Measurements from ENCODE around the gene HCRT.

Gene HCRT

DNA sequence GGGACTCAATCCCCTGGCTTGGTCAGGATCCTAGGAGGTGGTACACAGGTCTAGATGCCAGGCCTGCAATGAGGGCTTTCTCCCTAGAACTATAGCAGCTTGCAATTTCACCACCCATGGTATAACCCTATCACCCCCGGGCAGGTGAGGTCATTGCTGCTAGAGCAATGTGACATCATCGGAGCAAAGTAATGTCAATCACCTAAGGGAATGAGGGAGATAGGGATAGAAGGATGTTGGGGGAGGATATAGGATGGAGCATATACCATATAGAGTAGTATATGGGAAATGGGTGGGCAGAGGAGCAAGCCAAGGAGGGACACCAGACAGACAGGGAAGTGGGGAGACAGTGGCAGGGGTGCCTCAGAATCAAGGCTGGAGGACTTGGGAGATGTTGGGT lies 7.6 kb downstream of the HCRT start:
- Histone ChIP-seq H3K27me3 (ENCODE audit: control insufficient read depth in 1 of 2, insufficient read depth in 2 of 2, low read length in 2 of 2) (peaks cover 18 to 26% of the 10 kb centered on the region in 2 donors), H3K36me3 (ENCODE audit: control insufficient read depth in 2 of 2, insufficient read depth in 2 of 2, low read length in 2 of 2) (no peaks in the 10 kb centered on the region), H3K27ac (ENCODE audit: low read length) (no peak overlapping the region), H3K9me3 (ENCODE audit: control insufficient read depth in 2 of 2, low read length in 2 of 2) (no peaks in the 10 kb centered on the region), H3K9ac (ENCODE audit: low read length in 2 of 2) (no peak overlapping the region), H3K4me1 (ENCODE audit: control insufficient read depth, insufficient read depth, low read length) (peaks cover 3% of the 10 kb centered on the region), H3K4me3 (ENCODE audit: low read length in 2 of 2) (no peak overlapping the region)

DNA sequence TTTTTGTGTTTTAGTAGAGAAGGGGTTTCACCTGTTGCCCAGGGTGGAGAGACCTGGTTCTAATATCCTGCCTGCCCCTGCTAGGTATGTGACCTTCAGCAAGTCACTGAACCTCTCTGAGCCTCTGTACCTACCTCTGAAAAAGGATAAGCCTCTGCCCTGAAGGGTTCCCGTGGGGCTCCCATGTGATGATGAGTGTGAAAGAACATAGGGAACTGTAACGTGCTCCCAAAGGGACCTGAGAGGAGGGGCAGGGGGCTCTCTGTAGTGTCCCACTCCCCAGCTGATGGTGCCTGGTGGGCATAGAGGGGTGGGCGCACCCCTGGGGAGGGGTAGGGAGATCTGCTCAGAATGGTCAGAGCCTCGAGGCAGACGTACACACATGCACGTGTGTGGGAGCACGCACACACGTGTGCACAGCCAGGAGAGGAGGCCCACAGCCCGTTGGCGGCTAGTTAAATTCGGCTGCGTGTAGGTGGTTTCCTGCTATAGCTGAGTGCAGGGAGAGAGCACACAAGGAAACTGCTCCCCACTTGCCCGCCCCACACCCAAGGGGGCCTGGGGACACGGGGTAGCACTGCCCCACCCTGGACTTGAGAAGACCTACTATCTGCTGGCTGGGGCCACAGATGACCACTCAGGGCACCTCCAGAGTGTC lies 11.0 kb downstream of the HCRT start:
- H3K9ac ChIP-seq (ENCODE audit: low read length in 2 of 2), result no peak overlapping the region
- no peak overlapping the region for H3K4me3 ChIP-seq (ENCODE audit: low read length in 2 of 2)
- H3K9me3 ChIP-seq (ENCODE audit: control insufficient read depth in 2 of 2, low read length in 2 of 2), result no peaks in the 10 kb centered on the region
- H3K4me1 ChIP-seq (ENCODE audit: control insufficient read depth, insufficient read depth, low read length), result no peaks in the 10 kb centered on the region
- H3K27ac ChIP-seq (ENCODE audit: low read length), result no peak overlapping the region
- H3K36me3 ChIP-seq (ENCODE audit: control insufficient read depth in 2 of 2, insufficient read depth in 2 of 2, low read length in 2 of 2), result no peaks in the 10 kb centered on the region
- peaks cover 0 to 4% of the 10 kb centered on the region in 2 donors for H3K27me3 ChIP-seq (ENCODE audit: control insufficient read depth in 1 of 2, insufficient read depth in 2 of 2, low read length in 2 of 2)

DNA sequence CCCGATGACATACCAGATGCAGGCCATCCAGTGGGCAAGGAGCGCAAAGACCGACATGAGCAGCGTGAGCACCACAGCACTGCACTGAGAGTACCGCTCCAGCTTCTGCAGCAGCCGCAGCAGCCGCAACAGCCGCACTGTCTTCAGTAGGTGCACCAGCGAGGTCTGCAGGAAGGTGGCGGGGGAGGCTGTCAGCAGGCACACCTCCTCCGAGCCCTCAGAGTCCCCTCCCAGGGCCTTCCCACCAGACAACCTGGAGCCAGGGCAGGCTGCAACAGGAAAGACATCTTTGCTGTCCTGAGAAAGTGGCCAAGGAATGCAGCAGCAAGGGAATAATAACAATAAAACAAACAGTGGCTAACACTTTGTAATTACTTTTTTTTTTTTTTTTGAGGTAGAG lies 13.4 kb downstream of the HCRT start:
- H3K27ac ChIP-seq (ENCODE audit: low read length), result no peak overlapping the region
- no peaks in the 10 kb centered on the region for H3K36me3 ChIP-seq (ENCODE audit: control insufficient read depth in 2 of 2, insufficient read depth in 2 of 2, low read length in 2 of 2)
- H3K9me3 ChIP-seq (ENCODE audit: control insufficient read depth in 2 of 2, low read length in 2 of 2), result no peaks in the 10 kb centered on the region
- H3K4me1 ChIP-seq (ENCODE audit: control insufficient read depth, insufficient read depth, low read length), result no peaks in the 10 kb centered on the region
- H3K27me3 ChIP-seq (ENCODE audit: control insufficient read depth in 1 of 2, insufficient read depth in 2 of 2, low read length in 2 of 2), result peaks cover 0 to 2% of the 10 kb centered on the region in 2 donors
- H3K9ac ChIP-seq (ENCODE audit: low read length in 2 of 2), result no peak overlapping the region
- no peak overlapping the region for H3K4me3 ChIP-seq (ENCODE audit: low read length in 2 of 2)

DNA sequence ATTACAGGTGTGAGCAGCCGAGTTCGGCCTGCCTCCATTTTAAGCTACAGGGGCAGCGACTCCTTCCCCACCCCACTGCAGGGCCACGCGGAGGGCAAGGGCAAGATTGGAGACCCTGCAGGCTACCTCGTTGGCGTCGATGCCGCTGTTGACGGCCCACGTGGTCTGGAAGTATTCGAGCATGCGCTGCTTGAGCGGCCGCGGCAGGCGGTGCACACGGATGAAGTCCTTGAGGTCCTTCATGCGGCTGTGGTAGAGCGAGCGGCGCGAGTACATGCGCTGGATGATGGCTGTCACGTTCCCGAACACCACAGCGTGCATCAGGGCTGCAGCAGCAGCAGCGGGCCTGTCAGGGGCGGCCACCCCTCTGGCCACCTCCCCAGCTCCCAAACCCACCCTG lies 15.9 kb downstream of the HCRT start:
- Histone ChIP-seq H3K27me3 (ENCODE audit: control insufficient read depth in 1 of 2, insufficient read depth in 2 of 2, low read length in 2 of 2) (peaks cover 0 to 2% of the 10 kb centered on the region in 2 donors), H3K36me3 (ENCODE audit: control insufficient read depth in 2 of 2, insufficient read depth in 2 of 2, low read length in 2 of 2) (no peaks in the 10 kb centered on the region), H3K9me3 (ENCODE audit: control insufficient read depth in 2 of 2, low read length in 2 of 2) (no peaks in the 10 kb centered on the region), H3K4me3 (ENCODE audit: low read length in 2 of 2) (no peak overlapping the region), H3K9ac (ENCODE audit: low read length in 2 of 2) (no peak overlapping the region), H3K4me1 (ENCODE audit: control insufficient read depth, insufficient read depth, low read length) (no peaks in the 10 kb centered on the region), H3K27ac (ENCODE audit: low read length) (no peak overlapping the region)

DNA sequence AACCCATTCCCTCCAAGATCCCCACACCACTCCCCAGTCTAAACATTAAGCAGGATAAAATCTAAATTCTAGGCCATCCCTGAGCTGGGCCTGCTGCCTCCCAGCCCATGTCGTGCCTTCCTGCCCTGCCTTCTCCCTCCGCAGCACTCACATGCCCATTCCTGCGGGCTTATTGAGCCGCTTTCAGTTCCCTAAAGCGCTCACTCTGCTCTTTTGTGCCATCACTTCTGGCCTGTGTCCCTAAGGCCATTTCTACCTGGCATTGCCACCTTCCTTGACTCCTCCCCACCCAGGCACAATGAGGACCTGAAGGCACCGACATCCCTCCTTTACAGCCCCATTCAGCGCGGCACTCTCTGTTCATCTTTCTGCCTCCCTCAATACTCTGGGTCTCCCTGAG lies 17.4 kb downstream of the HCRT start:
- H3K9ac ChIP-seq (ENCODE audit: low read length in 2 of 2), result no peak overlapping the region
- H3K9me3 ChIP-seq (ENCODE audit: control insufficient read depth in 2 of 2, low read length in 2 of 2), result no peaks in the 10 kb centered on the region
- H3K4me1 ChIP-seq (ENCODE audit: control insufficient read depth, insufficient read depth, low read length), result no peaks in the 10 kb centered on the region
- no peaks in the 10 kb centered on the region for H3K36me3 ChIP-seq (ENCODE audit: control insufficient read depth in 2 of 2, insufficient read depth in 2 of 2, low read length in 2 of 2)
- H3K27me3 ChIP-seq (ENCODE audit: control insufficient read depth in 1 of 2, insufficient read depth in 2 of 2, low read length in 2 of 2), result peaks cover 0 to 2% of the 10 kb centered on the region in 2 donors
- no peak overlapping the region for H3K4me3 ChIP-seq (ENCODE audit: low read length in 2 of 2)
- H3K27ac ChIP-seq (ENCODE audit: low read length), result no peak overlapping the region

DNA sequence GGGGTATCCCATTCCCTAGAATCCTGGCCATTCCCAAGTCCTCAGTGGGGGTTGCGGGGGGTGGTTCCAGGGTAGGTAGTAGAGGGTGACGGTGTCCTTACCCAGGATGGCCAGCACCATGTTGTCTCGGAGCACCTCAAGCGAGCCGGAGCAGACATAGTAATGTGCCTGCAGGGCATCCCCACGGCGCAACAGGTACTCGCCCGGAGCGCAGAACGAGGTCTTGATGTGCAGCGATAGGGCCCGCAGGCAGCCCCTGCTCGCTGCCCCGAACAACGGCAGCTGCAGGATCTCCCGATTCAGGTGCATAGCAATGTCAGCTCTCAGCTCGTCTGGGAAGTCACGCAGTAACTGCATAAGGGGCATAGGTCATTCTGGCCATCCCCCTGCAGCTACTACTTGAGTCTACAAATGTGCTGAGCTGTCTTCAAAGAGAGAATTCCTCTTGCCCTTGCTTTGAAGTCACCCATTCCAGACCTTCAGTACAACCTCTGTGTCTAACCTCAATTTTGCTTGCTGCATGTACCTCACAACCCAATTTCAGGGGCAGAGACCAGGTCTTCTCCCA lies 19.0 kb downstream of the HCRT start:
- Histone ChIP-seq H3K4me3 (ENCODE audit: low read length in 2 of 2) (no peak overlapping the region), H3K27ac (ENCODE audit: low read length) (no peak overlapping the region), H3K4me1 (ENCODE audit: control insufficient read depth, insufficient read depth, low read length) (no peaks in the 10 kb centered on the region), H3K27me3 (ENCODE audit: control insufficient read depth in 1 of 2, insufficient read depth in 2 of 2, low read length in 2 of 2) (peaks cover 0 to 2% of the 10 kb centered on the region in 2 donors), H3K36me3 (ENCODE audit: control insufficient read depth in 2 of 2, insufficient read depth in 2 of 2, low read length in 2 of 2) (no peaks in the 10 kb centered on the region), H3K9ac (ENCODE audit: low read length in 2 of 2) (no peak overlapping the region), H3K9me3 (ENCODE audit: control insufficient read depth in 2 of 2, low read length in 2 of 2) (no peaks in the 10 kb centered on the region)

DNA sequence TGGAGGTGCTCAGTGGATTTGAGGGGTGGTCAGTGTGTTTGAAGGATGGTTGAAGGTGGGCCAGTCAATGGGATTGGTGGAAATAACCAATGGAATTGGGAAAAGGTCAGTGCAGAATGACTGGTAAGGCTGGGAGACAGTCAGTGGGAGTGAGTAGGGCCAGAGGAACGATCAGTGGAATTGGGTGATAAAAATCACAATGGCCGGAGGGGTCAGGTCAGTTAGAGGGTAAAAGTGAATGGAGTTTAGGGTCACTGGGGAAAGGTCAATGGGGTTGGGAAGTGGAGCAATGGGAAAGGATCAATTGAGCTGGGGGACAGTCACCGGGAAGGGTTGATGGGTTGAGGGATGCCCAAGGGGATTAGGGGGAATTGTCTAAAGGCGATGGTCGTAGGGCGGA lies 19.5 kb downstream of the HCRT start:
- Histone ChIP-seq H3K4me1 (ENCODE audit: control insufficient read depth, insufficient read depth, low read length) (no peaks in the 10 kb centered on the region), H3K9me3 (ENCODE audit: control insufficient read depth in 2 of 2, low read length in 2 of 2) (no peaks in the 10 kb centered on the region), H3K36me3 (ENCODE audit: control insufficient read depth in 2 of 2, insufficient read depth in 2 of 2, low read length in 2 of 2) (no peaks in the 10 kb centered on the region), H3K4me3 (ENCODE audit: low read length in 2 of 2) (no peak overlapping the region), H3K27me3 (ENCODE audit: control insufficient read depth in 1 of 2, insufficient read depth in 2 of 2, low read length in 2 of 2) (no peaks in the 10 kb centered on the region), H3K9ac (ENCODE audit: low read length in 2 of 2) (no peak overlapping the region), H3K27ac (ENCODE audit: low read length) (no peak overlapping the region)

DNA sequence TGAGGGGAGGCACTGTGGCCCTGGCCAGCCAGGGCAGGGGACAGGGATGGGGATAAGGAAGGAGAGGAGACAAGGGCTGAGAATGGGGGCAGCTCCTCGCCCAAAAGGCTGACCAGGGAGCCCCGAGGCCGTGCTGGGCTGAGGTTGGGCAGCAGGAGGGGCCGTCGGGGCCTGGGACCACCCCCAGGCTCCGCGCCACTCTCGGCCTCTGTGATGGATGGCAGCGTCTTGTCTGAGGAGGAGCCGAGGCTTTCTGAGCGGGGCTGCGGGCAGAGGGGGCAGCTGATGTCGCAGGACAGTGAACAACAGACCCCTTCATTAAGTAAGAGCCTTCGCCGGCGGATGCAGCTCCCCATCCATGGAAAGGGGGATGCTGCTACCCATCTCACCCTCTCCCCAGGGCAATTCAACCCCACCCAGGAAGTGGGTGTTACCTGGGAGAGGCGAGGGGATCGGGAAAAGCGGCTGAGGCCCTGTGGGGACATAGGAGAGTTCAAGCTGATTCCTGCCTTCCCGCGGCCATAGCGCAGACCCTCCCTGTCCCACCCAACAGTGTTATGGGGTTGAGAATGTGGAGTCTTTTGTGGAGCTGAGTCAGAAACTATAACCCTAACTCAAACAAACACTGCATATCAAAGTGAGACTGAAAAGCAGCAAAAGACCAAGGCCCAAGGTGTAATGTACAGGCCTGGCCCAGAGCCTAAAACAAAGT lies 21.4 kb downstream of the HCRT start:
- Histone ChIP-seq H3K9ac (ENCODE audit: low read length in 2 of 2) (no peak overlapping the region), H3K4me3 (ENCODE audit: low read length in 2 of 2) (no peak overlapping the region), H3K36me3 (ENCODE audit: control insufficient read depth in 2 of 2, insufficient read depth in 2 of 2, low read length in 2 of 2) (no peaks in the 10 kb centered on the region), H3K27me3 (ENCODE audit: control insufficient read depth in 1 of 2, insufficient read depth in 2 of 2, low read length in 2 of 2) (no peaks in the 10 kb centered on the region), H3K4me1 (ENCODE audit: control insufficient read depth, insufficient read depth, low read length) (no peaks in the 10 kb centered on the region), H3K27ac (ENCODE audit: low read length) (no peak overlapping the region), H3K9me3 (ENCODE audit: control insufficient read depth in 2 of 2, low read length in 2 of 2) (no peaks in the 10 kb centered on the region)

DNA sequence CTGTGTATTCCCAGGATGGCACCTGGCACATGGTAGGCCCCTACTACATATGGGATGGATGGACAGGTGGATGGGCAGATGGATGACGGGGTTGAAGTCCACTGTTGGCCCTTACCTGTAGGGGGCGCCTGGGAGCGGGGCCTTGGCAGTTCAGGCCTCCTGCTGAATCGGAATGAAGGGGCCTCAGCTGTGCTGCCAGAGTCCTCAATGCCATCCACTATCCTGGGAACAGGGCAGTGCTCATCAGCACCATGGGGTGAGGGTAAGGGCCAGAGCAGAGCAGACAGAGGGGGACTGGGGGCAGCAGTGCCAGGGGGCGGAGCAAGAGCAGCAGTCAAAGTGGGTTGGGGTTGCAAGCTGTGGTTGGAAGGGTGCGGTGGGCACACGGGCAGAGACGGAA lies 22.1 kb downstream of the HCRT start:
- H3K27ac ChIP-seq (ENCODE audit: low read length), result no peak overlapping the region
- H3K4me3 ChIP-seq (ENCODE audit: low read length in 2 of 2), result no peak overlapping the region
- H3K27me3 ChIP-seq (ENCODE audit: control insufficient read depth in 1 of 2, insufficient read depth in 2 of 2, low read length in 2 of 2), result no peaks in the 10 kb centered on the region
- no peaks in the 10 kb centered on the region for H3K36me3 ChIP-seq (ENCODE audit: control insufficient read depth in 2 of 2, insufficient read depth in 2 of 2, low read length in 2 of 2)
- no peak overlapping the region for H3K9ac ChIP-seq (ENCODE audit: low read length in 2 of 2)
- no peaks in the 10 kb centered on the region for H3K9me3 ChIP-seq (ENCODE audit: control insufficient read depth in 2 of 2, low read length in 2 of 2)
- no peaks in the 10 kb centered on the region for H3K4me1 ChIP-seq (ENCODE audit: control insufficient read depth, insufficient read depth, low read length)

DNA sequence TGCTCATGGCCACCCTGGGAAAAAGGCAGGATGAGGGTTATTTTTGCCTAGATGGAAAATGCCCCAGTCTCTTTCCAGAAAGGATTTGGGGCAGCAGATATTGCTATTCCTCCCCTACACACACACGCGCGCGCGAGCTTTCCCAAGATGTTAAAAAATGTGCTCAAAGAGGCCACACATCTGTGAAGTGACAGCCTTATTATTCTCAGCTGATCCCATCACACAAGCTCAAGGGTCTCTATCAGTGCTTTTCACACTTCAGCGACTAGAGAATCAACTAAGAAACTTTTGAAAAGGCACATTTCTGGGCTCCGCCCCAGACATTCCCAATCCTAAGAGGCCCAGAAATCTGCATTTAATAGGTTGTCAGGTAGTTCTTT lies 24.7 kb downstream of the HCRT start:
- Histone ChIP-seq H3K4me1 (ENCODE audit: control insufficient read depth, insufficient read depth, low read length) (peaks cover under 1% of the 10 kb centered on the region), H3K27me3 (ENCODE audit: control insufficient read depth in 1 of 2, insufficient read depth in 2 of 2, low read length in 2 of 2) (no peaks in the 10 kb centered on the region), H3K9me3 (ENCODE audit: control insufficient read depth in 2 of 2, low read length in 2 of 2) (peaks cover 0 to 6% of the 10 kb centered on the region in 2 donors), H3K27ac (ENCODE audit: low read length) (no peak overlapping the region), H3K9ac (ENCODE audit: low read length in 2 of 2) (no peak overlapping the region), H3K4me3 (ENCODE audit: low read length in 2 of 2) (no peak overlapping the region), H3K36me3 (ENCODE audit: control insufficient read depth in 2 of 2, insufficient read depth in 2 of 2, low read length in 2 of 2) (no peaks in the 10 kb centered on the region)
